Measurements from ENCODE around the gene GARIN5A. TPM values are rescaled to one million over a fixed set of nuclear protein-coding genes. Genes with fewer than 3 reads are reported as not detected.

GARIN5A gene
- polyA plus RNA-seq, 2 of the 4 experiments (the other 2 are of a cell fraction) = 1.1 to 1.7 TPM

GRCh38 chr19:50450369-50451222 is 26.1 kb downstream of the GARIN5A start:
- H3K27ac ChIP-seq = no peak overlapping the region
- TF ChIP-seq JUN (IDR thresholded peaks at IDR 0.05) = no peak
- peak; percentile 7 for TF ChIP-seq ZFP36 (IDR thresholded peaks at IDR 0.05; ENCODE audit: borderline replicate concordance, partially characterized antibody)
- ChIA-PET CTCF (interaction anchor here (1.5 to 3.7 kb wide), 3 partner anchors 11 to 93 kb away, joined by 5 to 25 read pairs (median 6); no protein-coding TSS in a partner anchor), POLR2A (no interaction called here)
- FAIRE-seq (no peak), ATAC-seq (no peak), DNase-seq (ENCODE audit: low read depth in 1 of 2, low spot score in 1 of 2) (no peak)
- no peaks in the 10 kb centered on the region for H3K4me1 ChIP-seq
- no peak overlapping the region for H3K4me3 ChIP-seq
- no peak overlapping the region for H3K4me2 ChIP-seq
- H3K9me3 ChIP-seq = no peaks in the 10 kb centered on the region
- WGBS (ENCODE audit: missing lambda C conversion rate) = 49% methylated on average over 30 of the region's 30 CpGs

- CTCF ChIA-PET = interaction anchor here (0.9 to 3.7 kb wide), 5 partner anchors 12 to 92 kb away, joined by 3 to 25 read pairs (median 5); no protein-coding TSS in a partner anchor
These were observed 27.3 kb downstream of the GARIN5A start for GRCh38 chr19:50449236-50449899.

GRCh38 chr19:50447750-50448149 is 28.9 kb downstream of the GARIN5A start:
- POLR2A ChIA-PET = no interaction called here
- WGBS (ENCODE audit: missing lambda C conversion rate) = 73% methylated on average over 10 of the region's 10 CpGs
- CTCF ChIA-PET = interaction anchor here (0.5 to 3.7 kb wide), 3 partner anchors 14 to 266 kb away, joined by 3 to 25 read pairs (median 4); no protein-coding TSS in a partner anchor
- TF ChIP-seq EP300 (IDR thresholded peaks at IDR 0.05) = no peak
- TF ChIP-seq MYC (IDR thresholded peaks at IDR 0.05; ENCODE audit: borderline replicate concordance, low read length) = no peak
- TF ChIP-seq TP53 (CRISPR knock-in tag; IDR thresholded peaks at IDR 0.05) = no peak
- no peak for TF ChIP-seq FOXS1 (CRISPR knock-in tag; IDR thresholded peaks at IDR 0.05)
- TF ChIP-seq E2F6 (IDR thresholded peaks at IDR 0.05; ENCODE audit: borderline replicate concordance, low read depth) = no peak
- no peak for TF ChIP-seq ESRRA (IDR thresholded peaks at IDR 0.05; ENCODE audit: borderline replicate concordance, low read length)
- TF ChIP-seq NFE2L2 (conservative IDR thresholded peaks at IDR 0.05; ENCODE audit: low read length) = no peak
- TF ChIP-seq MAFK (IDR thresholded peaks at IDR 0.05; ENCODE audit: partially characterized antibody) = no peak
- no peak for TF ChIP-seq KDM5A (IDR thresholded peaks at IDR 0.05)
- no peak for TF ChIP-seq ZFP36 (IDR thresholded peaks at IDR 0.05; ENCODE audit: borderline replicate concordance, partially characterized antibody)
- TF ChIP-seq EHF (CRISPR knock-in tag; IDR thresholded peaks at IDR 0.05) = no peak
- no peak for TF ChIP-seq ZNF302 (CRISPR knock-in tag; IDR thresholded peaks at IDR 0.05)

More at GRCh38 chr19:50449236-50449899, 27.3 kb downstream of the GARIN5A start:
- Histone ChIP-seq H3K27ac (no peak overlapping the region), H3K4me3 (no peak overlapping the region), H3K4me1 (no peaks in the 10 kb centered on the region), H3K9me3 (no peaks in the 10 kb centered on the region), H3K4me2 (no peak overlapping the region)
- DNase-seq (ENCODE audit: low read depth in 1 of 2, low spot score in 1 of 2) = peak in 1 of 2 experiments; percentile 38
- ATAC-seq = peak; percentile 28 to 34; a peak in 2 of 6 replicates
- TF ChIP-seq RNF2 (IDR thresholded peaks at IDR 0.05; ENCODE audit: borderline replicate concordance, low read depth) = no peak
- no peak for TF ChIP-seq BCL3 (IDR thresholded peaks at IDR 0.05)
- TF ChIP-seq FOSB (CRISPR knock-in tag; IDR thresholded peaks at IDR 0.05) = no peak
- TF ChIP-seq CBX8 (IDR thresholded peaks at IDR 0.05) = no peak
- no peak for TF ChIP-seq TP53 (CRISPR knock-in tag; IDR thresholded peaks at IDR 0.05)
- TF ChIP-seq FOSL2 (IDR thresholded peaks at IDR 0.05) = no peak
- no peak for TF ChIP-seq FOSL2 (CRISPR knock-in tag; IDR thresholded peaks at IDR 0.05)
- TF ChIP-seq RAD21 (conservative IDR thresholded peaks at IDR 0.05 in 1 of 2, IDR thresholded peaks at IDR 0.05 in 1 of 2) = no peak
- TF ChIP-seq KDM1A (IDR thresholded peaks at IDR 0.05; ENCODE audit: low read depth) = no peak
- no peak for TF ChIP-seq REST (IDR thresholded peaks at IDR 0.05)
- no peak for TF ChIP-seq JUN (IDR thresholded peaks at IDR 0.05)
- 43% methylated on average over 14 of the region's 14 CpGs for WGBS (ENCODE audit: missing lambda C conversion rate)
- POLR2A ChIA-PET = no interaction called here
- FAIRE-seq = no peak

More at GRCh38 chr19:50447750-50448149, 28.9 kb downstream of the GARIN5A start:
- no peak overlapping the region for H3K27ac ChIP-seq
- H3K4me2 ChIP-seq = no peak overlapping the region
- ATAC-seq (no peak), DNase-seq (ENCODE audit: low read depth in 1 of 2, low spot score in 1 of 2) (no peak), FAIRE-seq (no peak)
- H3K4me1 ChIP-seq = no peaks in the 10 kb centered on the region
- H3K4me3 ChIP-seq = no peak overlapping the region
- no peaks in the 10 kb centered on the region for H3K9me3 ChIP-seq
